ENCODE results near the gene UPK2.

The UPK2 gene

GRCh38 chr11:118997627-118998387 is 41.7 kb downstream of the UPK2 start, which contains the start of gene CENATAC (continued):
- TF ChIP-seq ZNF664 (tag by site-specific recombination; IDR thresholded peaks at IDR 0.05) (no peak), IKZF3 (tag by site-specific recombination; IDR thresholded peaks at IDR 0.05) (0 out of 2 replicates have a peak, but pooled peaks have one; percentile 7), ZNF561 (tag by site-specific recombination; IDR thresholded peaks at IDR 0.05; ENCODE audit: borderline replicate concordance) (no peak), ZNF350 (tag by site-specific recombination; IDR thresholded peaks at IDR 0.05) (no peak), ZNF792 (tag by site-specific recombination; IDR thresholded peaks at IDR 0.05) (no peak), ZNF362 (tag by site-specific recombination; IDR thresholded peaks at IDR 0.05) (no peak), BCL11A (tag by site-specific recombination; IDR thresholded peaks at IDR 0.05; ENCODE audit: low read depth) (peak; percentile 95), ZNF585B (tag by site-specific recombination; IDR thresholded peaks at IDR 0.05) (no peak), ZFP69B (tag by site-specific recombination; IDR thresholded peaks at IDR 0.05) (no peak), ELK4 (IDR thresholded peaks at IDR 0.05; ENCODE audit: borderline replicate concordance, low read depth, low read length) (no peak), ZNF830 (tag by site-specific recombination; IDR thresholded peaks at IDR 0.05; ENCODE audit: low read depth) (no peak), ZFHX2 (tag by site-specific recombination; conservative IDR thresholded peaks at IDR 0.05) (no peak), ZNF843 (tag by site-specific recombination; IDR thresholded peaks at IDR 0.05) (no peak), ZNF335 (tag by site-specific recombination; conservative IDR thresholded peaks at IDR 0.05) (peak; percentile 84), ZNF785 (tag by site-specific recombination; IDR thresholded peaks at IDR 0.05) (no peak), ZNF654 (tag by site-specific recombination; IDR thresholded peaks at IDR 0.05; ENCODE audit: low read depth) (no peak), KLF7 (tag by site-specific recombination; IDR thresholded peaks at IDR 0.05; ENCODE audit: borderline replicate concordance) (no peak), ZNF18 (tag by site-specific recombination; IDR thresholded peaks at IDR 0.05) (no peak), GFI1B (tag by site-specific recombination; IDR thresholded peaks at IDR 0.05) (no peak), GLI2 (tag by site-specific recombination; IDR thresholded peaks at IDR 0.05; ENCODE audit: borderline replicate concordance, low read depth) (no peak), ZBTB48 (tag by site-specific recombination; IDR thresholded peaks at IDR 0.05) (no peak), ZFP41 (tag by site-specific recombination; IDR thresholded peaks at IDR 0.05; ENCODE audit: borderline replicate concordance) (no peak), ZNF324 (tag by site-specific recombination; IDR thresholded peaks at IDR 0.05) (no peak)
- TF ChIP-seq, protein P1, sequence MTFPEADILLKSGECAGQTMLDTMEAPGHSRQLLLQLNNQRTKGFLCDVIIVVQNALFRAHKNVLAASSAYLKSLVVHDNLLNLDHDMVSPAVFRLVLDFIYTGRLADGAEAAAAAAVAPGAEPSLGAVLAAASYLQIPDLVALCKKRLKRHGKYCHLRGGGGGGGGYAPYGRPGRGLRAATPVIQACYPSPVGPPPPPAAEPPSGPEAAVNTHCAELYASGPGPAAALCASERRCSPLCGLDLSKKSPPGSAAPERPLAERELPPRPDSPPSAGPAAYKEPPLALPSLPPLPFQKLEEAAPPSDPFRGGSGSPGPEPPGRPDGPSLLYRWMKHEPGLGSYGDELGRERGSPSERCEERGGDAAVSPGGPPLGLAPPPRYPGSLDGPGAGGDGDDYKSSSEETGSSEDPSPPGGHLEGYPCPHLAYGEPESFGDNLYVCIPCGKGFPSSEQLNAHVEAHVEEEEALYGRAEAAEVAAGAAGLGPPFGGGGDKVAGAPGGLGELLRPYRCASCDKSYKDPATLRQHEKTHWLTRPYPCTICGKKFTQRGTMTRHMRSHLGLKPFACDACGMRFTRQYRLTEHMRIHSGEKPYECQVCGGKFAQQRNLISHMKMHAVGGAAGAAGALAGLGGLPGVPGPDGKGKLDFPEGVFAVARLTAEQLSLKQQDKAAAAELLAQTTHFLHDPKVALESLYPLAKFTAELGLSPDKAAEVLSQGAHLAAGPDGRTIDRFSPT (tag by site-specific recombination; IDR thresholded peaks at IDR 0.05) = peak; percentile 84
- TF ChIP-seq, protein P2, sequence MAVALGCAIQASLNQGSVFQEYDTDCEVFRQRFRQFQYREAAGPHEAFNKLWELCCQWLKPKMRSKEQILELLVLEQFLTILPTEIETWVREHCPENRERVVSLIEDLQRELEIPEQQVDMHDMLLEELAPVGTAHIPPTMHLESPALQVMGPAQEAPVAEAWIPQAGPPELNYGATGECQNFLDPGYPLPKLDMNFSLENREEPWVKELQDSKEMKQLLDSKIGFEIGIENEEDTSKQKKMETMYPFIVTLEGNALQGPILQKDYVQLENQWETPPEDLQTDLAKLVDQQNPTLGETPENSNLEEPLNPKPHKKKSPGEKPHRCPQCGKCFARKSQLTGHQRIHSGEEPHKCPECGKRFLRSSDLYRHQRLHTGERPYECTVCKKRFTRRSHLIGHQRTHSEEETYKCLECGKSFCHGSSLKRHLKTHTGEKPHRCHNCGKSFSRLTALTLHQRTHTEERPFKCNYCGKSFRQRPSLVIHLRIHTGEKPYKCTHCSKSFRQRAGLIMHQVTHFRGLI (tag by site-specific recombination; IDR thresholded peaks at IDR 0.05) = no peak; the same call in 1 of the 2 replicates
- TF ChIP-seq, protein P3, sequence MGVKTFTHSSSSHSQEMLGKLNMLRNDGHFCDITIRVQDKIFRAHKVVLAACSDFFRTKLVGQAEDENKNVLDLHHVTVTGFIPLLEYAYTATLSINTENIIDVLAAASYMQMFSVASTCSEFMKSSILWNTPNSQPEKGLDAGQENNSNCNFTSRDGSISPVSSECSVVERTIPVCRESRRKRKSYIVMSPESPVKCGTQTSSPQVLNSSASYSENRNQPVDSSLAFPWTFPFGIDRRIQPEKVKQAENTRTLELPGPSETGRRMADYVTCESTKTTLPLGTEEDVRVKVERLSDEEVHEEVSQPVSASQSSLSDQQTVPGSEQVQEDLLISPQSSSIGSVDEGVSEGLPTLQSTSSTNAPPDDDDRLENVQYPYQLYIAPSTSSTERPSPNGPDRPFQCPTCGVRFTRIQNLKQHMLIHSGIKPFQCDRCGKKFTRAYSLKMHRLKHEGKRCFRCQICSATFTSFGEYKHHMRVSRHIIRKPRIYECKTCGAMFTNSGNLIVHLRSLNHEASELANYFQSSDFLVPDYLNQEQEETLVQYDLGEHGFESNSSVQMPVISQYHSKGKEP (tag by site-specific recombination; IDR thresholded peaks at IDR 0.05) = no peak
- TF ChIP-seq, protein P4, sequence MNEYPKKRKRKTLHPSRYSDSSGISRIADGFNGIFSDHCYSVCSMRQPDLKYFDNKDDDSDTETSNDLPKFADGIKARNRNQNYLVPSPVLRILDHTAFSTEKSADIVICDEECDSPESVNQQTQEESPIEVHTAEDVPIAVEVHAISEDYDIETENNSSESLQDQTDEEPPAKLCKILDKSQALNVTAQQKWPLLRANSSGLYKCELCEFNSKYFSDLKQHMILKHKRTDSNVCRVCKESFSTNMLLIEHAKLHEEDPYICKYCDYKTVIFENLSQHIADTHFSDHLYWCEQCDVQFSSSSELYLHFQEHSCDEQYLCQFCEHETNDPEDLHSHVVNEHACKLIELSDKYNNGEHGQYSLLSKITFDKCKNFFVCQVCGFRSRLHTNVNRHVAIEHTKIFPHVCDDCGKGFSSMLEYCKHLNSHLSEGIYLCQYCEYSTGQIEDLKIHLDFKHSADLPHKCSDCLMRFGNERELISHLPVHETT (tag by site-specific recombination; IDR thresholded peaks at IDR 0.05) = no peak
- TF ChIP-seq, protein P5, sequence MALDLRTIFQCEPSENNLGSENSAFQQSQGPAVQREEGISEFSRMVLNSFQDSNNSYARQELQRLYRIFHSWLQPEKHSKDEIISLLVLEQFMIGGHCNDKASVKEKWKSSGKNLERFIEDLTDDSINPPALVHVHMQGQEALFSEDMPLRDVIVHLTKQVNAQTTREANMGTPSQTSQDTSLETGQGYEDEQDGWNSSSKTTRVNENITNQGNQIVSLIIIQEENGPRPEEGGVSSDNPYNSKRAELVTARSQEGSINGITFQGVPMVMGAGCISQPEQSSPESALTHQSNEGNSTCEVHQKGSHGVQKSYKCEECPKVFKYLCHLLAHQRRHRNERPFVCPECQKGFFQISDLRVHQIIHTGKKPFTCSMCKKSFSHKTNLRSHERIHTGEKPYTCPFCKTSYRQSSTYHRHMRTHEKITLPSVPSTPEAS (tag by site-specific recombination; IDR thresholded peaks at IDR 0.05) = no peak

Data from HEK293 (cell line).